NCI-H2171 (cell line): ENCODE results near the gene TAP1.
"Not testable (repeated sequence)": the region's sequence is repeated elsewhere in the genome, so short reads cannot be mapped to it uniquely, and the experiment has no call there.

Experiments
- DNase-seq: peaks from one replicate; lab custom pipeline; 2025; lab: John Stamatoyannopoulos, UW

Gene TAP1

GRCh38 chr6:32853541-32854375 is at the start of gene TAP1, which contains the start of gene PSMB9:
TAP1 (minus strand) TSS chr6:32853704; CDS start chr6:32853636, 68 bp downstream.
PSMB9 (plus strand) TSS chr6:32854192; CDS start chr6:32854230, 38 bp downstream.
- peak; percentile 75 for DNase-seq

GRCh38 chr6:32895006-32895345 is 41.5 kb upstream of the TAP1 start:
- no peak for DNase-seq

- DNase-seq: peak; percentile 96
Measured at GRCh38 chr6:32894085-32895005, 40.8 kb upstream of the TAP1 start.

GRCh38 chr6:32890831-32891230 is 37.3 kb upstream of the TAP1 start:
- no peak for DNase-seq

- no peak for DNase-seq
Measured at GRCh38 chr6:32889533-32889932, 36.0 kb upstream of the TAP1 start.

GRCh38 chr6:32888576-32888975 is 35.1 kb upstream of the TAP1 start:
- DNase-seq: no peak

- no peak for DNase-seq
Measured at GRCh38 chr6:32887616-32888015, 34.1 kb upstream of the TAP1 start.

GRCh38 chr6:32886681-32887383 is 33.3 kb upstream of the TAP1 start:
- peak; percentile 18 for DNase-seq

- DNase-seq: peak; percentile 54
Measured at GRCh38 chr6:32885698-32886286, 32.3 kb upstream of the TAP1 start.

- no peak for DNase-seq
Measured at GRCh38 chr6:32883789-32884188, 30.3 kb upstream of the TAP1 start.

GRCh38 chr6:32882879-32883250 is 29.4 kb upstream of the TAP1 start:
- DNase-seq: no peak

- not testable (repeated sequence) for DNase-seq
Measured at GRCh38 chr6:32880962-32881361, 27.5 kb upstream of the TAP1 start.

GRCh38 chr6:32879691-32880090 is 26.2 kb upstream of the TAP1 start:
- DNase-seq: no peak

- DNase-seq: no peak
Measured at GRCh38 chr6:32876603-32877002, 23.1 kb upstream of the TAP1 start.

GRCh38 chr6:32873947-32874346 is 20.4 kb upstream of the TAP1 start:
- not testable (repeated sequence) for DNase-seq

- peak; percentile 9 for DNase-seq
Measured at GRCh38 chr6:32868257-32868788, 14.8 kb upstream of the TAP1 start.

GRCh38 chr6:32867554-32868256 is 14.2 kb upstream of the TAP1 start:
- no peak for DNase-seq

GRCh38 chr6:32867022-32867477 is 13.5 kb upstream of the TAP1 start:
- DNase-seq: no peak

- DNase-seq: no peak
Measured at GRCh38 chr6:32865724-32866443, 12.4 kb upstream of the TAP1 start.

- DNase-seq: no peak
Measured at GRCh38 chr6:32862725-32863124, 9.2 kb upstream of the TAP1 start.
